Hepatocyte (in vitro differentiated cells): ENCODE results near the gene DOCK2. TPM values are rescaled to one million over a fixed set of nuclear protein-coding genes. Genes with fewer than 3 reads are reported as not detected.

Experiments
- DNase-seq: peaks from one replicate; pipeline ENCODE4 v3.0.0-alpha.2; 2016; ENCODE audit warnings: low spot score
- H2AFZ ChIP-seq: fragments of 200-600 bp; sonication (generic); 2 replicates; pipeline ENCODE4 v1.6.0; 2016; ENCODE audit warnings: antibody characterized with exemption, mild to moderate bottlenecking
- H3K27ac ChIP-seq: fragments of 200-600 bp; sonication (generic); 2 replicates; pipeline ENCODE4 v1.5.1; 2016; ENCODE audit warnings: mild to moderate bottlenecking
- H3K27me3 ChIP-seq: fragments of 200-600 bp; sonication (generic); 2 replicates; pipeline ENCODE4 v1.6.1; 2016
- H3K36me3 ChIP-seq: fragments of 200-600 bp; sonication (generic); replicated peaks from 2 replicates; pipeline ENCODE4 v1.5.1; 2016; ENCODE audit warnings: low read depth; ENCODE audit not compliant: insufficient read depth
- H3K4me1 ChIP-seq: fragments of 200-600 bp; sonication (generic); 2 replicates; pipeline ENCODE4 v1.5.1; 2016; ENCODE audit warnings: mild to moderate bottlenecking, moderate library complexity; ENCODE audit not compliant: insufficient read depth
- H3K4me2 ChIP-seq: fragments of 200-600 bp; sonication (generic); 2 replicates; pipeline ENCODE4 v1.6.0; 2016
- H3K4me3 ChIP-seq: fragments of 200-600 bp; sonication (generic); 2 replicates; pipeline ENCODE4 v1.5.1; 2016; ENCODE audit warnings: mild to moderate bottlenecking
- H3K79me2 ChIP-seq: fragments of 200-600 bp; sonication (generic); 2 replicates; pipeline ENCODE4 v1.6.0; 2017; ENCODE audit warnings: mild to moderate bottlenecking
- H3K9me2 ChIP-seq: fragments of 200-600 bp; sonication (generic); replicated peaks from 2 replicates; pipeline ENCODE4 v1.6.0; 2017; ENCODE audit warnings: mild to moderate bottlenecking; ENCODE audit not compliant: insufficient read depth
- H3K9me3 ChIP-seq: fragments of 200-600 bp; sonication (generic); 2 replicates; pipeline ENCODE4 v1.5.1; 2016; ENCODE audit warnings: low read depth, mild to moderate bottlenecking
- H4K20me1 ChIP-seq: fragments of 200-600 bp; sonication (generic); 2 replicates; pipeline ENCODE4 v1.6.0; 2016; ENCODE audit warnings: mild to moderate bottlenecking; ENCODE audit not compliant: insufficient read depth, poor library complexity, severe bottlenecking
- EZH2 ChIP-seq: fragments of 200-600 bp; sonication (generic); IDR thresholded peaks from 2 replicates; pipeline ENCODE4 v1.6.1; 2016; ENCODE audit warnings: antibody characterized with exemption, mild to moderate bottlenecking, borderline replicate concordance
- EZH2phosphoT487 ChIP-seq: fragments of 200-600 bp; sonication (generic); IDR thresholded peaks from one replicate; pipeline ENCODE4 v1.6.1; 2018; ENCODE audit warnings: antibody characterized with exemption, mild to moderate bottlenecking, low read depth, moderate library complexity; ENCODE audit not compliant: unreplicated experiment, severe bottlenecking
- WGBS: methylation state at CpG from one replicate; pipeline ENCODE4 v1.1.6; 2016; ENCODE audit warnings: low lambda C conversion rate; ENCODE audit errors: missing lambda C conversion rate; 5-methylcytosine and 5-hydroxymethylcytosine counted together
- polyA plus RNA-seq: library from polyadenylated mRNA; unstranded; fragments of >200 nt; fragmentation: Nextera tagmentation; extraction: Ambion mirVana; gene quantifications from 2 replicates; pipeline ENCODE4 v1.2.1, GENCODE V29; 2016
- total RNA-seq: library from RNA; depleted of rRNA; stranded (reverse); fragments of >200 nt; gene quantifications from 2 replicates; pipeline ENCODE4 v1.2.3, GENCODE V29; 2014
- TF ChIP-seq, protein P1 (sequence below): fragments of 200-600 bp; sonication (generic); IDR thresholded peaks from 2 replicates; pipeline ENCODE4 v1.5.1; 2016; ENCODE audit warnings: antibody characterized with exemption, mild to moderate bottlenecking; ENCODE audit not compliant: poor library complexity

The DOCK2 gene
- total and polyA plus RNA-seq, 2 experiments from 2014 or later = 0.60 TPM; not detected in 1

DNA sequence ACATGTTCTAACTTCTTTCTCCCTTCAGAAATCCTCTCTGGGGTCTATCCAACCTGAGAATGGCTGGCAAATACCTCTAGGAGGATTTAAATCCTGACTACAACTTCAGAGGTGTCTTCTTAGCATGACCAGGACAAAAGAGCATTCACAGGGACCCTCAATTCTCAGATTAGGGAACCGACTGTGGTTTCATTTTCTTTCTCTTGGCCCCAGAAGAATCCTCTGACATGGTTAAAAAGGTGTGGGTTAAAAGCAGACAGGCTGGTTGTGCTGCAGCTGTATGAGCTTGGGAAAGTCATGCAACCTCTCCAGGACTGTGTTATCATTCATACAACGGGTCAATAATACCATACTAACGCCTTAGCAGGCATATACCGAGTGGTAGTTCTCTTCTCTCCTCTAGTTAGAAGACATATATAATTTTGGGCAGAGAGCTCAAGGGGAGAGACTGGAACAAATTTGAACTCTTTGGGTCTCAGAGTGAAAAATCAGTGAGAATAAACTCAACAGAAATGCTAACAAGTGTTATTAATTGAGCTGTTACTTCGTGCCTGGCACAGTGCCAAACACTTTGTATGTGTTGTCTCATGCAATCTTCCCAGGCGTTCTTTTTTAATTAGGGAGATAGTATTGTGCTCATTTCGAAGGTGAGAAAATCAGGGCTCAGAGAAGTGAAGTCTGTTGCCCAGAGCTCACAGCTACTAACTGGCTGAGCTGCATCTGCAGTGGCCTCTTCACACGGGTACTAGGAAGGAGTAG, 308.0 kb downstream of the DOCK2 start:
- no peaks in the 10 kb centered on the region for H3K79me2 ChIP-seq
- no peaks in the 10 kb centered on the region for H3K9me2 ChIP-seq
- no peak overlapping the region for H3K27ac ChIP-seq
- no peak overlapping the region for H3K4me2 ChIP-seq
- no peak overlapping the region for H2AFZ ChIP-seq
- 78% methylated on average over 8 of the region's 8 CpGs for WGBS
- no peaks in the 10 kb centered on the region for H3K9me3 ChIP-seq
- DNase-seq = no peak
- H3K4me1 ChIP-seq = no peaks in the 10 kb centered on the region
- no peaks in the 10 kb centered on the region for H3K36me3 ChIP-seq
- H4K20me1 ChIP-seq = no peaks in the 10 kb centered on the region
- H3K4me3 ChIP-seq = no peak overlapping the region
- TF ChIP-seq, protein P1, sequence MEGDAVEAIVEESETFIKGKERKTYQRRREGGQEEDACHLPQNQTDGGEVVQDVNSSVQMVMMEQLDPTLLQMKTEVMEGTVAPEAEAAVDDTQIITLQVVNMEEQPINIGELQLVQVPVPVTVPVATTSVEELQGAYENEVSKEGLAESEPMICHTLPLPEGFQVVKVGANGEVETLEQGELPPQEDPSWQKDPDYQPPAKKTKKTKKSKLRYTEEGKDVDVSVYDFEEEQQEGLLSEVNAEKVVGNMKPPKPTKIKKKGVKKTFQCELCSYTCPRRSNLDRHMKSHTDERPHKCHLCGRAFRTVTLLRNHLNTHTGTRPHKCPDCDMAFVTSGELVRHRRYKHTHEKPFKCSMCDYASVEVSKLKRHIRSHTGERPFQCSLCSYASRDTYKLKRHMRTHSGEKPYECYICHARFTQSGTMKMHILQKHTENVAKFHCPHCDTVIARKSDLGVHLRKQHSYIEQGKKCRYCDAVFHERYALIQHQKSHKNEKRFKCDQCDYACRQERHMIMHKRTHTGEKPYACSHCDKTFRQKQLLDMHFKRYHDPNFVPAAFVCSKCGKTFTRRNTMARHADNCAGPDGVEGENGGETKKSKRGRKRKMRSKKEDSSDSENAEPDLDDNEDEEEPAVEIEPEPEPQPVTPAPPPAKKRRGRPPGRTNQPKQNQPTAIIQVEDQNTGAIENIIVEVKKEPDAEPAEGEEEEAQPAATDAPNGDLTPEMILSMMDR = no peak
- no peak for TF ChIP-seq EZH2phosphoT487
- TF ChIP-seq EZH2 = no peak
- H3K27me3 ChIP-seq = no peaks in the 10 kb centered on the region

DNA sequence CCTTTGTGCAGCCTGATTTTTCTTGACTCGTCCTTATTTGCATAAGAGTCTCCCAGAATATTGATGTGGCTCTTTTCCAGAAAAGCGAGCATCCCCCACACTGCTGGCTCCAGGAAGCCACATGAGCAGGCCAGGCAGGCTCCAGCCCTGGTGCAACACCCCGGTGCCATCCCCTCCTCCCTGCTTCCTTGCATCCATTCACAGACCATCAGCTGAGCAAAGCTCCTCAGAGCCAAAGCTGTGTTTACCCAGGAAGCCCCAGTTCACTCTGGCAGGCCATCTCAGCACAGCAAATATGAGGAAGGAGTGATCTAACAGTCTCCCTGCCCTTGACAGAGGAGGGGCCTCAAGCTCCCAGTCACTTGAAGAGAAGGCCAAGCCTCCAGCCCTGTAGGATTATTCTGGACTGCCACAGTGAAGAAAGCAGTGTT, 308.8 kb downstream of the DOCK2 start:
- H3K4me1 ChIP-seq = no peaks in the 10 kb centered on the region
- DNase-seq = peak; percentile 58
- no peak overlapping the region for H3K27ac ChIP-seq
- no peaks in the 10 kb centered on the region for H4K20me1 ChIP-seq
- no peak overlapping the region for H3K4me2 ChIP-seq
- TF ChIP-seq, protein P1 = no peak
- no peak for TF ChIP-seq EZH2
- H3K9me2 ChIP-seq = no peaks in the 10 kb centered on the region
- no peaks in the 10 kb centered on the region for H3K79me2 ChIP-seq
- H3K9me3 ChIP-seq = no peaks in the 10 kb centered on the region
- H3K36me3 ChIP-seq = no peaks in the 10 kb centered on the region
- H3K4me3 ChIP-seq = no peak overlapping the region
- 32% methylated on average over 3 of the region's 3 CpGs for WGBS
- H2AFZ ChIP-seq = peak overlapping the region; percentile 2
- no peaks in the 10 kb centered on the region for H3K27me3 ChIP-seq

DNA sequence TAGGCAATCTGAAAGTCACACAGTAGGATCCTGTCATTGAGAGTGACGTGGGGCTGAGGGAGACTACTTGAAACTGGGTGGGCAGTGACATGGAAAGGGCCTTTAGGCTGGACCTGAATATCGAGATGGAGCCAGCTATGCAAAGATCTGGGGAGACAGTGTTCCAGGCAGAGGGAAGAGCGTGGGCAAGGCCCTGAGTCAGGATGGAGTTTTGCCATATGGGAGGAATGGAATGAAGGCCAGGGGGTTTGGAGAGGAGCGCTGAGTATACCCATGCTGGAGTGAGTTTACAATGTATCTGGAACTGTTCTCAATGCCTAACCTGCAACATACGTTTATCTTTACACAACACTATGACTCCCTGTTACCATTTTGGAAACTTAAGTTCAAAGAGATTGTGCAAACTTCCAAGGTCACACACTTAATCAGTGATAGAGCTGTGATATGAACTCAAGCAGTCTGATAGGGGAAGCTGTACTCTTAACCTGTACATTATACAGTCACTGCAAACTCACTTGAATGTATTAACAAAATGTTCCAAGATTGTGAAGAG, 309.7 kb downstream of the DOCK2 start:
- no peak overlapping the region for H3K4me3 ChIP-seq
- H3K4me2 ChIP-seq = no peak overlapping the region
- H2AFZ ChIP-seq = no peak overlapping the region
- 89% methylated on average over 5 of the region's 5 CpGs for whole genome bisulfite sequencing
- no peak for DNase-seq
- no peaks in the 10 kb centered on the region for H3K27me3 ChIP-seq
- no peaks in the 10 kb centered on the region for H4K20me1 ChIP-seq
- TF ChIP-seq, protein P1 = no peak
- no peak for TF ChIP-seq EZH2phosphoT487
- TF ChIP-seq EZH2 = no peak
- no peaks in the 10 kb centered on the region for H3K9me2 ChIP-seq
- H3K4me1 ChIP-seq = no peaks in the 10 kb centered on the region
- no peaks in the 10 kb centered on the region for H3K79me2 ChIP-seq
- H3K27ac ChIP-seq = no peak overlapping the region
- no peaks in the 10 kb centered on the region for H3K36me3 ChIP-seq
- no peaks in the 10 kb centered on the region for H3K9me3 ChIP-seq
